Measurements from ENCODE around the gene EEF2. TPM values are rescaled to one million over a fixed set of nuclear protein-coding genes. Genes with fewer than 3 reads are reported as not detected.
"Not testable (repeated sequence)": the region's sequence is repeated elsewhere in the genome, so short reads cannot be mapped to it uniquely, and the experiment has no call there.

EEF2 gene
- total and polyA plus RNA-seq, 2 donors (not counting 3 experiments of a cell fraction or from before 2014, with no cell fraction given) = 1,496 to 2,318 TPM

DNA sequence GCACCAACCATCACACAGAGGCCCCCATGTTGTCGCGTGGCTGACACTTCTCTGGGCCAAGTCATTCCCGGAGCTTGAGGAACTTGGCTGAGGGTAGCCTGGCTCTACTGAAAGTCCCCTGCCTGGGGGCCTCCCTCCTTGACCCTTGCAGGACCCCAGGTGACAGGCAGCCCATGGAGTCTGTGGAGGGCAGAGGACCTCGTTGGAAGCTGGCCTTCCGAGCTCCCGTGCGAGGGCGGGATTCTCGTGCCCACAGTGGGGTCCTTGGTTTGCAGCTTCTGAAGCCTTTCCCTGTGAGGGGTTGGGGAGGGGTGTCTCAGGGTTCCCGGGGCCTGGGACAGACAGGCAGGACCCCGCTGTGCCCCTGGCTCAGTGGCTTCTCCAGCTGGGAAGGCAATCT is 36.0 kb downstream of the EEF2 start:
- Histone ChIP-seq H3K9me1 (replicated peaks; ENCODE audit: control insufficient read depth, extremely low read depth, insufficient read depth, low read length) (no peaks in the 10 kb centered on the region), H2AFZ (ENCODE audit: low read depth, low read length) (no peak overlapping the region), H3K27ac (ENCODE audit: insufficient read depth, low read depth, low read length) (no peak overlapping the region), H4K20me1 (replicated peaks; ENCODE audit: control insufficient read depth, extremely low read depth, insufficient read depth, low read length) (no peaks in the 10 kb centered on the region), H3K36me3 (ENCODE audit: control insufficient read depth in 2 of 2, extremely low read depth in 1 of 2, insufficient read depth in 2 of 2, low read length in 2 of 2) (no peaks in the 10 kb centered on the region), H3K4me2 (ENCODE audit: insufficient read depth, low read length) (no peak overlapping the region), H3K9me3 (replicated peaks; ENCODE audit: control insufficient read depth, insufficient read depth, low read length) (no peaks in the 10 kb centered on the region), H3K4me3 (replicated peaks in 1 of 3; ENCODE audit: insufficient read depth in 1 of 3, low read depth in 1 of 3, low read length in 3 of 3) (no peak overlapping the region), H3K9ac (replicated peaks; ENCODE audit: extremely low read depth, insufficient read depth, low read length) (no peak overlapping the region), H3K79me2 (ENCODE audit: control insufficient read depth, insufficient read depth, low read length) (no peaks in the 10 kb centered on the region), H3K4me1 (ENCODE audit: control insufficient read depth, extremely low read depth, insufficient read depth, low read length) (no peaks in the 10 kb centered on the region), H3K27me3 (ENCODE audit: control insufficient read depth in 2 of 2, insufficient read depth in 2 of 2, low read length in 2 of 2) (no peaks in the 10 kb centered on the region)
- FAIRE-seq (no peak), DNase-seq (ENCODE audit: low read depth, low spot score) (no peak)
- BruUV-seq (replicated peaks) = no TSS peak
- POLR2A ChIA-PET = no interaction called here
- dilution Hi-C loops (cut with MboI; ENCODE audit: extremely low pct_ligation_motif_present, low sequenced_read_pairs) = no loop called here
- CTCF ChIA-PET = interaction anchor here (0.6 kb wide), 1 partner anchor 38 kb away, joined by 5 read pairs; no protein-coding TSS in a partner anchor
- intact Hi-C loops (cut with micrococcal nuclease) = no loop called here
- TF ChIP-seq POLR2A (IDR thresholded peaks at IDR 0.05; ENCODE audit: low read depth, low read length) (no peak), FOS (IDR thresholded peaks at IDR 0.05; ENCODE audit: borderline replicate concordance, insufficient read depth, low read length) (no peak), POLR2AphosphoS5 (IDR thresholded peaks at IDR 0.05; ENCODE audit: insufficient read depth, low read depth, low read length) (no peak), MYC (IDR thresholded peaks at IDR 0.05; ENCODE audit: low read depth, low read length) (no peak), CTCF (IDR thresholded peaks at IDR 0.05; ENCODE audit: extremely low read depth in 1 of 2, insufficient read depth in 1 of 2, low read depth in 1 of 2, low read length in 2 of 2) (no peak)
- TF ChIP-seq, protein P1, sequence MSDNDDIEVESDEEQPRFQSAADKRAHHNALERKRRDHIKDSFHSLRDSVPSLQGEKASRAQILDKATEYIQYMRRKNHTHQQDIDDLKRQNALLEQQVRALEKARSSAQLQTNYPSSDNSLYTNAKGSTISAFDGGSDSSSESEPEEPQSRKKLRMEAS (IDR thresholded peaks at IDR 0.05; ENCODE audit: insufficient read depth, insufficient read length) = no peak

DNA sequence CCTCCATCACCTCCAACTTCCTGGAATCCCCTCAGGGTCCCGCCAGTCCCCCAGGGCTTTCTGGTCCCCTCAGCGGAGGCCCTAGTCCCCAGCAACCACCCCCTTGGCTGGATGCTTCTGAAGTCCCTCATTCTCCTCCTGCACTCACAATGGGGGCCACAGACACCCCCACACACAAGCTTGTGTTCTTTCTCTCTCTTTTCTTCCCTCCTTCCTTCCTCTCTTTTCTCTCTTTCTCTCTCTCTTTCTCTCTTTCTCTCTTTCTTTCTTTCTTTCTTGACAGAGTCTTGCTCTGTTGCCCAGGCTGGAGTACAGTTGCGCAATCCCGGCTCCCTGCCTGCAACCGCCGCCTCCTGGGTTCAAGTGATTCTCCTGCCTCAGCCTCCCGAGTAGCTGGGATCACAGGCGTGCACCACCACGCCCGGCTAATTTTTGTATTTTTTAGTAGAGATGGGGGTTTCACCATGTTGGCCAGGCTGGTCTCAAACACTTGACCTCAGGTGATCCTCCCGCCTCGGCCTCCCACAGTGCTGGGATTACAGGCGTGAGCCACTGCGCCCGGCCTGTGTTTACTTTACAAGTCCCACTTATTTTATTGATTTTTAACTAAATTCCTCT is 37.8 kb downstream of the EEF2 start:
- intact Hi-C loops (cut with micrococcal nuclease); H3K4me3 ChIP-seq (replicated peaks in 1 of 3; ENCODE audit: insufficient read depth in 1 of 3, low read depth in 1 of 3, low read length in 3 of 3); H3K4me1 ChIP-seq (ENCODE audit: control insufficient read depth, extremely low read depth, insufficient read depth, low read length); FAIRE-seq; BruUV-seq (replicated peaks); H3K9ac ChIP-seq (replicated peaks; ENCODE audit: extremely low read depth, insufficient read depth, low read length); H3K27ac ChIP-seq (ENCODE audit: insufficient read depth, low read depth, low read length); POLR2A ChIA-PET; H3K79me2 ChIP-seq (ENCODE audit: control insufficient read depth, insufficient read depth, low read length); H3K36me3 ChIP-seq (ENCODE audit: control insufficient read depth in 2 of 2, extremely low read depth in 1 of 2, insufficient read depth in 2 of 2, low read length in 2 of 2); H3K27me3 ChIP-seq (ENCODE audit: control insufficient read depth in 2 of 2, insufficient read depth in 2 of 2, low read length in 2 of 2); CTCF ChIA-PET; H3K9me1 ChIP-seq (replicated peaks; ENCODE audit: control insufficient read depth, extremely low read depth, insufficient read depth, low read length); DNase-seq (ENCODE audit: low read depth, low spot score); H3K9me3 ChIP-seq (replicated peaks; ENCODE audit: control insufficient read depth, insufficient read depth, low read length); H4K20me1 ChIP-seq (replicated peaks; ENCODE audit: control insufficient read depth, extremely low read depth, insufficient read depth, low read length); H3K4me2 ChIP-seq (ENCODE audit: insufficient read depth, low read length); H2AFZ ChIP-seq (ENCODE audit: low read depth, low read length); dilution Hi-C loops (cut with MboI; ENCODE audit: extremely low pct_ligation_motif_present, low sequenced_read_pairs): not testable (repeated sequence)
